ENCODE data around the gene ZC3H8.

DNA sequence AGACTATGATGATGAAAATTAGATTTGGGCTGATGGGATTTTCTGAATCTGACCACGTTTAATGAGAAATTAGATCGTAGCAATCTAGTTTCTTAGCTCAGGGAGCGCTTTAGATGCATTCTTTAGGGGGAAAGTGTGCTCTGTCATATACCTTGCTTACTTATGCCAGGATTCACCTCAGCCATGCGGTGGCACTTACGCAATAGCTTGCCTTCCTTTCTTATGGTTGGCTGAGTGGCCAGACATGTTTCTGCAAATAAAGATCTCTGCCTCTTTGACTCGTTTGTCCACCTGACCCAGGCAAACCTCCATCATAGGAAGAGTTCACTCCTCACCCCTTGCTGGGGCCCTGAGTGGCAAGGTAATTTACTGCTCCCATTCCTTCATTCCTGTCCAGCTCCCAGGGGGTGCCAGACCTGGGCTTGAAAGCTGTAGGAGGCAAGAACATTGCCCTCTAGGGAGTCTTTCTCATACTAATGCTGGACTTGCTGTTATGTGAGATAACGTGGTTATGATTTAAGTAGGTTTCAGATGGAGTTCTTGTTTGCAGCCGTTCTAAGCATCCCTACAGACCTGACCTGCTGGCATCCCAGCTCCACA, 59.6 kb downstream of the ZC3H8 start:
- TF ChIP-seq, protein P1, sequence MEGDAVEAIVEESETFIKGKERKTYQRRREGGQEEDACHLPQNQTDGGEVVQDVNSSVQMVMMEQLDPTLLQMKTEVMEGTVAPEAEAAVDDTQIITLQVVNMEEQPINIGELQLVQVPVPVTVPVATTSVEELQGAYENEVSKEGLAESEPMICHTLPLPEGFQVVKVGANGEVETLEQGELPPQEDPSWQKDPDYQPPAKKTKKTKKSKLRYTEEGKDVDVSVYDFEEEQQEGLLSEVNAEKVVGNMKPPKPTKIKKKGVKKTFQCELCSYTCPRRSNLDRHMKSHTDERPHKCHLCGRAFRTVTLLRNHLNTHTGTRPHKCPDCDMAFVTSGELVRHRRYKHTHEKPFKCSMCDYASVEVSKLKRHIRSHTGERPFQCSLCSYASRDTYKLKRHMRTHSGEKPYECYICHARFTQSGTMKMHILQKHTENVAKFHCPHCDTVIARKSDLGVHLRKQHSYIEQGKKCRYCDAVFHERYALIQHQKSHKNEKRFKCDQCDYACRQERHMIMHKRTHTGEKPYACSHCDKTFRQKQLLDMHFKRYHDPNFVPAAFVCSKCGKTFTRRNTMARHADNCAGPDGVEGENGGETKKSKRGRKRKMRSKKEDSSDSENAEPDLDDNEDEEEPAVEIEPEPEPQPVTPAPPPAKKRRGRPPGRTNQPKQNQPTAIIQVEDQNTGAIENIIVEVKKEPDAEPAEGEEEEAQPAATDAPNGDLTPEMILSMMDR (IDR thresholded peaks at IDR 0.05), result no peak
- TF ChIP-seq EP300 (IDR thresholded peaks at IDR 0.05), result no peak
- no peak for TF ChIP-seq JUN (IDR thresholded peaks at IDR 0.05)
- TF ChIP-seq SMC3 (IDR thresholded peaks at IDR 0.05), result no peak
- TF ChIP-seq, protein P2, sequence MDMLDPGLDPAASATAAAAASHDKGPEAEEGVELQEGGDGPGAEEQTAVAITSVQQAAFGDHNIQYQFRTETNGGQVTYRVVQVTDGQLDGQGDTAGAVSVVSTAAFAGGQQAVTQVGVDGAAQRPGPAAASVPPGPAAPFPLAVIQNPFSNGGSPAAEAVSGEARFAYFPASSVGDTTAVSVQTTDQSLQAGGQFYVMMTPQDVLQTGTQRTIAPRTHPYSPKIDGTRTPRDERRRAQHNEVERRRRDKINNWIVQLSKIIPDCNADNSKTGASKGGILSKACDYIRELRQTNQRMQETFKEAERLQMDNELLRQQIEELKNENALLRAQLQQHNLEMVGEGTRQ (IDR thresholded peaks at IDR 0.05), result no peak
- TF ChIP-seq NPAS2 (CRISPR knock-in tag; IDR thresholded peaks at IDR 0.05; ENCODE audit: borderline replicate concordance), result no peak
- TF ChIP-seq, protein P3, sequence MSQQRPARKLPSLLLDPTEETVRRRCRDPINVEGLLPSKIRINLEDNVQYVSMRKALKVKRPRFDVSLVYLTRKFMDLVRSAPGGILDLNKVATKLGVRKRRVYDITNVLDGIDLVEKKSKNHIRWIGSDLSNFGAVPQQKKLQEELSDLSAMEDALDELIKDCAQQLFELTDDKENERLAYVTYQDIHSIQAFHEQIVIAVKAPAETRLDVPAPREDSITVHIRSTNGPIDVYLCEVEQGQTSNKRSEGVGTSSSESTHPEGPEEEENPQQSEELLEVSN (IDR thresholded peaks at IDR 0.05; ENCODE audit: borderline replicate concordance, low read depth), result no peak
- TF ChIP-seq ESRRA (IDR thresholded peaks at IDR 0.05; ENCODE audit: borderline replicate concordance, low read length), result no peak
- peak in 1 of 2 experiments; percentile 51; a peak in 1 of 4 replicates for TF ChIP-seq CEBPB (IDR thresholded peaks at IDR 0.05)
- no peak for TF ChIP-seq NR3C1 (IDR thresholded peaks at IDR 0.05)
- TF ChIP-seq POLR2A (IDR thresholded peaks at IDR 0.05; ENCODE audit: low read length), result no peak
- TF ChIP-seq, protein P4, sequence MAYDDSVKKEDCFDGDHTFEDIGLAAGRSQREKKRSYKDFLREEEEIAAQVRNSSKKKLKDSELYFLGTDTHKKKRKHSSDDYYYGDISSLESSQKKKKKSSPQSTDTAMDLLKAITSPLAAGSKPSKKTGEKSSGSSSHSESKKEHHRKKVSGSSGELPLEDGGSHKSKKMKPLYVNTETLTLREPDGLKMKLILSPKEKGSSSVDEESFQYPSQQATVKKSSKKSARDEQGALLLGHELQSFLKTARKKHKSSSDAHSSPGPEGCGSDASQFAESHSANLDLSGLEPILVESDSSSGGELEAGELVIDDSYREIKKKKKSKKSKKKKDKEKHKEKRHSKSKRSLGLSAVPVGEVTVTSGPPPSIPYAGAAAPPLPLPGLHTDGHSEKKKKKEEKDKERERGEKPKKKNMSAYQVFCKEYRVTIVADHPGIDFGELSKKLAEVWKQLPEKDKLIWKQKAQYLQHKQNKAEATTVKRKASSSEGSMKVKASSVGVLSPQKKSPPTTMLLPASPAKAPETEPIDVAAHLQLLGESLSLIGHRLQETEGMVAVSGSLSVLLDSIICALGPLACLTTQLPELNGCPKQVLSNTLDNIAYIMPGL (CRISPR knock-in tag; IDR thresholded peaks at IDR 0.05; ENCODE audit: borderline replicate concordance), result no peak

Measured in A549 (cell line).